Measurements from ENCODE around the gene MED4. TPM values are rescaled to one million over a fixed set of nuclear protein-coding genes. Genes with fewer than 3 reads are reported as not detected.

Gene MED4
- total and polyA plus RNA-seq, 2 of the 8 experiments (the other 6 are each of a cell fraction or from before 2014, with no cell fraction given), result 25.7 to 48.1 TPM

GRCh38 chr13:48131533-48131932 is 36.6 kb upstream of the MED4 start (continued):
- TF ChIP-seq ATF3 (IDR thresholded peaks at IDR 0.05; ENCODE audit: insufficient read depth, low read depth, low read length), result no peak
- no peak for TF ChIP-seq TAF1 (IDR thresholded peaks at IDR 0.05; ENCODE audit: low read depth, low read length)
